HG02588 (cell line): Measurements from ENCODE around the gene ITGAX.

Source experiments
- ATAC-seq: cut with Tn5 transposase; IDR thresholded peaks from one replicate; pipeline ENCODE4 v1.9.1; 2021; ENCODE audit warnings: mild to moderate bottlenecking, moderate library complexity; ENCODE audit not compliant: unreplicated experiment

ITGAX gene

GRCh38 chr16:31371619-31372484 lies 16.9 kb downstream of the ITGAX start:
- no peak for ATAC-seq

- no peak for ATAC-seq
These were observed 18.3 kb downstream of the ITGAX start for GRCh38 chr16:31373235-31373634.

GRCh38 chr16:31375231-31375630 lies 20.3 kb downstream of the ITGAX start:
- no peak for ATAC-seq

GRCh38 chr16:31376705-31377104 lies 21.7 kb downstream of the ITGAX start:
- no peak for ATAC-seq

- ATAC-seq: no peak
These were observed 22.4 kb downstream of the ITGAX start for GRCh38 chr16:31377210-31377903.

GRCh38 chr16:31380201-31380600 lies 25.2 kb downstream of the ITGAX start:
- ATAC-seq: no peak

GRCh38 chr16:31382485-31383161 lies 27.6 kb downstream of the ITGAX start:
- no peak for ATAC-seq

GRCh38 chr16:31385680-31386079 lies 30.7 kb downstream of the ITGAX start:
- no peak for ATAC-seq

GRCh38 chr16:31386157-31386984 lies 31.4 kb downstream of the ITGAX start:
- no peak for ATAC-seq

- ATAC-seq: no peak
These were observed 33.6 kb downstream of the ITGAX start for GRCh38 chr16:31388535-31388934.

GRCh38 chr16:31390504-31391041 lies 35.6 kb downstream of the ITGAX start:
- no peak for ATAC-seq

GRCh38 chr16:31393056-31393455 lies 38.1 kb downstream of the ITGAX start, which contains the start of gene ITGAD:
Gene ITGAD (plus strand): TSS chr16:31393335. CDS start chr16:31393361, 26 bp downstream.
- ATAC-seq: no peak

- ATAC-seq: no peak
These were observed 40.7 kb downstream of the ITGAX start for GRCh38 chr16:31395647-31396046.

GRCh38 chr16:31397096-31397660 lies 42.2 kb downstream of the ITGAX start:
- ATAC-seq: no peak

- no peak for ATAC-seq
These were observed 42.7 kb downstream of the ITGAX start for GRCh38 chr16:31397701-31398100.

- no peak for ATAC-seq
These were observed 45.2 kb downstream of the ITGAX start for GRCh38 chr16:31400191-31400590.

- no peak for ATAC-seq
These were observed 46.5 kb downstream of the ITGAX start for GRCh38 chr16:31401436-31401835.

- ATAC-seq: no peak
These were observed 47.7 kb downstream of the ITGAX start for GRCh38 chr16:31402687-31403086.

- no peak for ATAC-seq
These were observed 48.8 kb downstream of the ITGAX start for GRCh38 chr16:31403590-31404352.
